Stimulated activated naive CD4-positive, alpha-beta T cell treated with Interleukin-2 at 50 U/mL for 16 hours (primary cell): ENCODE data around the gene SUFU.
"Not testable (repeated sequence)": the region's sequence is repeated elsewhere in the genome, so short reads cannot be mapped to it uniquely, and the experiment has no call there.

Experiments
- DNase-seq: peaks from one replicate; lab custom pipeline; 2025; lab: John Stamatoyannopoulos, UW

SUFU gene

GRCh38 chr10:102514487-102515311 lies 10.9 kb downstream of the SUFU start:
- DNase-seq, result no peak

GRCh38 chr10:102515724-102516123 lies 12.0 kb downstream of the SUFU start:
- no peak for DNase-seq

DNA sequence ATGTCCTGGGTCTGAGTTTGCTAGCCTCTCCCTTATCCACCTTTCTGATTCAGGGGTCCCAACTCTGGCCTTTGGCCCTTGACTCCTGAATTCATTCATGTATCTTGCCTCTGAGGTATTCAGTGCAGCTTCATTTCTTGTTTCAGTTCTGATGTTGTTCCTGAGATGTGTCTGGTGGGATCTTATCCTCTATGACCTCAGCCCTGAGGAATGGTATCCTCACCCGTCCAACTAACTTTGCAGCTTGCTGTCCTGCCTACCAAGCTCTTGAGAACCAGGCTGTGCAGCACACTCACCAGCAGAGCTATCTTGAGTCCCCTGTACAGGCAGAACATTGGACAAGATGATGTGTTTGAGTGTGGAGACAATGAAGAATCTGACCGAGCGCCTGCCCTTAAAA lies 13.8 kb downstream of the SUFU start:
- DNase-seq, result no peak

- DNase-seq, result no peak
These were observed 15.6 kb downstream of the SUFU start for GRCh38 chr10:102519246-102519825.

- no peak for DNase-seq
These were observed 19.1 kb downstream of the SUFU start for GRCh38 chr10:102522874-102523249.

DNA sequence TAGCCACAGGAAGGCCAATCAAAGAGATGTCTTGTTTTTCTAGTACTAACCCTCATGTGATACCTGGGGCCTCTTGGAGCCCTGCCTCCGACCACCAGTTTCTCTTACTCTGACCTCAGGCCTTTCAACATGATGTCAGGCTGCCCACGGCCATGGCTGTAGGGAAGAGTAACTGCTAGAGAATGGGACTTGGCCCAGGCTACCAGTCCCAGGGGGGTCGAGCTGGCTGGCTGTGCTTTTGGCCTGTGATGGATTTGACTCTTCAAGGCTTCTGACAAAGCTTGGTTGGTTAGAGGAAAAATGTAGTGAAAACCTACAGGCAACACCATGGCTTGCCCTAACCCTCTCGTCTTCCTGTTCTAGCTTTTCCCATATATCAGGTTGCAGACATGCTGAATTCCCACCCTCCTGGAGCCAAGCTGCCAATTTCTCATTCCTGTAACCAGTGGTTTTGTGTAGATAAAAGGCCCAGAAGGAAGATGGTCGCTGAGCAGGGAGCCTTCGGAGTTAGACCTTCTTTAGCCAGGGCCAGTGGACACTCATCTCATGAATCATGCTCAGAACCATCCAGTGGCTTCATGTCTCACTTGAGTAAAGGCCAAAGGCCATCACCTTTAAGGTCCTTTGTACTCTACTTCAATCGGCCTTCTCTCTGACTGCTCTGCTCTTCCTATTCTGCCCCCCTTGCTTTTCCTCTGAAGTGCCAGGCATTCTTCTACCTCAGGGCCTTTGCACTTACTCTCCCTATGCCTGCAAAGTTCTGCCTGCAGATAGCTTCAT lies 19.7 kb downstream of the SUFU start:
- no peak for DNase-seq

GRCh38 chr10:102524746-102525145 lies 21.0 kb downstream of the SUFU start:
- DNase-seq, result no peak

GRCh38 chr10:102527546-102527945 lies 23.8 kb downstream of the SUFU start:
- DNase-seq, result no peak

DNA sequence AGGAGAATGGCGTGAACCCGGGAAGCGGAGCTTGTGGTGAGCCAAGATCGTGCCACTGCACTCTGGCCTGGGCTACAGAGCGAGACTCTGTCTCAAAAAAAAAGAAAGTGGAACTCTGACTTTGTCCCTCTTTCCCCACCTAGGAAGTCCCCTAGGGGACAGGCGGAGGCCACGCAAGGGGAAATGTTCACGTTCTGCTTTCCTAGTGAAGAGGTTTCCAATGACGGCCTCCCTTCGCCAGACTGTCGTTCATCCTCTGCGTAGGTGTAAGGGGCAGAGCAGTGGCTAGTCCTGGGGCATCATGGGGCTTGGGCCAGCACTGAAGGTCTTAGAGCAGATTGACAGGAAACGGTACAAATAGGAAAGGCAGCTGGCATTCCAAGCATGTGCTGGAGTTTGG lies 30.6 kb downstream of the SUFU start:
- DNase-seq, result no peak

GRCh38 chr10:102534966-102535365 lies 31.2 kb downstream of the SUFU start:
- DNase-seq, result not testable (repeated sequence)

DNA sequence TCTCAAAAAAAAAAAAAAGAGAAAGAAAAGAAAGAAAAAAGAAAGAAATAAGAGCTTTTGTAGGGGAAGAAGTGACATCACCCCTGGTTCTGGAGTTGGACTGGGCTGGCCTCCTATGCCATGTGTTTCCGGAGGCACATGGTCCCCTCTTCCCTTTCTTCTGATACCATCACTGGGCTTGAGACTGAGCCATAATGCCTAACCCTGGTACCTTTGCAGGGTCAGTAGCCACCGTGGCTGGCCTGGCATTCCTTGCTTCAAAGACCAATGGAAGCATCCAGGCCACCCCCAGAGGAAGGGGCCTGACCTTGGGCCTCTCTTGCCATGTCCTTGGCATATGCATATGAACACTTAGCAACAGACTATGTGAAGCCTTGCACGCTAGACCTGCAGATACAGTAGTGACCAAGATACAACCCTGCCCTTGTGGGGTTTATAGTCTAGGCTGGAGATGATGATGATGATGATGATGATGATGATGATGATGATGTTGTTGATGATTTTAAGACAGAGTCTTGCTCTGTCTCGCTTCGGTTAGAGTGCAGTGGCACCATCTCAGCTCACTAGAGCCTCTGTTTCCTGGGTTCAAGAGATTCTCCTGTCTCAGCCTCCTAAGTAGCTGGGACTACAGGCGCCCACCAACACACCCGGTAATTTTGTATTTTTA lies 31.8 kb downstream of the SUFU start:
- DNase-seq, result no peak

GRCh38 chr10:102537367-102537766 lies 33.6 kb downstream of the SUFU start:
- DNase-seq, result no peak

- no peak for DNase-seq
These were observed 34.2 kb downstream of the SUFU start for GRCh38 chr10:102537948-102538347.

DNA sequence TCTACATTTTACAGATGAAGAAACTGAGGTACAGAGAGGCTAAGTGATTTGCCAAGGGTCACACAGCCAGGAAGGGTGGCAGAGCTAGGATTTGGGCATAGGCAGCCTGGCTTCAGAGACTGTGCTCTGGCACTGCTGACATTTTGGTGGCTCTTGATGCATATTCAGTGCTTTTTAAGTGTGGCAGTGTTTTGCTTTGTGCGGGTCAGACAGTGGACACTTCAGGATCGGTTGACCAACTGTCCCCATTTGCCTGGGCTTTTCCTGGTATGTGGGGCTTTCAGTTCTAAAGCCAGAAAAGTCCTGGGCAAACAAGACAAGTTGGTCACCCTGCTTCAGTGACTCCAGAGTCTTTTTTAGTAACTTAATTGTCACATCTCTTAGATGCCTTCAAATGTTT lies 35.0 kb downstream of the SUFU start:
- DNase-seq, result no peak

GRCh38 chr10:102540023-102540422 lies 36.3 kb downstream of the SUFU start:
- no peak for DNase-seq

GRCh38 chr10:102542800-102543418 lies 39.1 kb downstream of the SUFU start:
- DNase-seq, result no peak

- DNase-seq, result no peak
These were observed 41.6 kb downstream of the SUFU start for GRCh38 chr10:102545265-102545871.

DNA sequence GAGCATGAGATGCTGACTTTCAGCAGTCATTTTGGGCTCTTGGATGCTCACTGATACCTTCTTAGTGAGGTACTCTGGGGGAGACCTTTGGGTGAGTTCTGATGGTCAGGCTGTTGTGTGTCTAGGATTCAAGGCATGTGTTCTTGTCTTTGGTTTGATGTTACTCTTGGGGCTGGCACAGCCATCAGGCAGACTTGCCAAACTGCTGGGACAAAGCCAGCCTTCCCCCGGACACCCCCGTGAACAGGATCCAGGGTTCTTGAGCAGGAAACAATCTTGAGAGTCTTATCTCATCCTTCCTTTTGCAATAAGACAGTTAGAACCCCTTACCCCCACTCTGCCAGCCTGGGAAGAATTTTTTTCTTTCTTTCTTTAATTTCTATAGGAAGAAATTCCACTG lies 42.2 kb downstream of the SUFU start:
- DNase-seq, result no peak

DNA sequence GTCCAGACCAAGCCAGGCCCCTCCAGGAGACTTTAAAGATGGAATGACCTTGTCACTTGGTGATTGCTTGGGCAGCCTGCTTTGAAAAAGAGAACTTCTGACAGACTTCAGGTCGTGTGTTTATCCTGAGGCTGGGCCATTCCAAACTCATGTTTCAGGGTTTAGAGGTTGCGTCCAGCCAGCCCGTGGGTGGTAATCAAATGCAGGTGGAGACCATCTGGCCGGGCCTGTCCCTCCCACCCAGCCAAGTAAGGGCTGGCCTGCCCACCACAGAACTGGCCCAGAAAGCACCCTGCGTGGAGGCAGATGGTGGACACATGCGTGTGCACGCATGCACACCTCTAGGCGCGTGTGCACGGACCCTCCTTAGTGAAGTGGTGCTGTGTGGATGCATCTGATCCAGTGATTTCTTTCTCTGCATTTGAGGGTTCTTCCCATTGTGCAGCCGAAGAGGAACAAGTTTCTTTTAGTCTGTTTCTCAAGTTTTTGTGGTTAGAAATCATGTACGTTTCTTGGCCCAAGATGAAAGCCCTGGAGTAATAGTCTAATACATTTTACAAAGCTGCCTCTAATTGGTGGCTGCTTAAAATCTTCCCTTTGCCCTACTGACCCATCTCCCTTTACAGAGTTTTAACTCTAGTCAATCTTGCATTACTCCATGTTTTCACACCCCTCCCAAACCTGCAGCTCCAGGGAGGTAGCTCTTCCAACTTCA lies 43.0 kb downstream of the SUFU start:
- no peak for DNase-seq

DNA sequence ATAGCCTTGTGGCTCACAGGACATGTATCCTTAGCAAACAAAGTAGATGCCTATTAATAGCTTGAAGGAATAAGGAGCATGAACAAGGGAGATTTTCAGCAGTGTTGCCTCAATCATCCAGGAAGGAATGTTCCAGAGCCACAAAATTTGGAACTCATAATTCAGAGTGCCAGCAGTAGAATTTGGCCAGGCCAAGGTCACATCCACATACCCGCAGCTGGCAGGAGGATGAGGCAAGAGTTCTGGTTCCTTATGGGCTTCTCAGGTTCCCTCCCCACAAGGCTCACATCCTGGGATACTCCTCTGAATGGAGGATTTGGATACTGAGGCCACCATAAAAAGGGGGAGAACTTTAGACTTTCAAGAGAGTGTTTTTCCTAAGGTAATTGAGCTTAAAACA lies 45.8 kb downstream of the SUFU start:
- no peak for DNase-seq

GRCh38 chr10:102550636-102551210 lies 47.0 kb downstream of the SUFU start:
- no peak for DNase-seq
